Measurements from ENCODE around the gene LRRC4C. TPM values are rescaled to one million over a fixed set of nuclear protein-coding genes. Genes with fewer than 3 reads are reported as not detected.

Gene LRRC4C
- total and polyA plus RNA-seq, 2 donors (not counting 1 experiment from before 2014, with no cell fraction given) = under 0.01 to 0.02 TPM

DNA sequence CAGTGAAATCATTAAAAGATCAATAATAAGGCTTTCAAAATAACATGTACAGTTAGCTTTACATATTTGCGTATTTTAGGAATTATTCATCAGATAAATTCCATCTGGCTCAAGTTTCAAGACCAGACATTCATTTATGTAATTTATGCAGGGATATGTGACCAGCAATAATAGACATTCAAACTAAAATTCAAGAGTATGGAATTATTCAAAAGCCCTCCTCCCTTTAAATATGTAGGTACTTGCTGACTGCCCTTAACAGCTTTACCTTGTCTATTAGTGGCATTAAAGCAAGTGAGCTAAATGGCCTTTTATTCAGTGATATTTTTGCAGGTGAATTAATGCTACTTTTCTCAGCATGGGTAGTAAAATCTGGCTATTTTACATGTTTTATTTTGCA is 126.1 kb downstream of the LRRC4C start:
- Histone ChIP-seq H2AFZ (ENCODE audit: low read length) (no peak overlapping the region), H3K4me1 (ENCODE audit: control insufficient read depth, extremely low read depth, insufficient read depth, low read length) (no peaks in the 10 kb centered on the region), H4K20me1 (ENCODE audit: control insufficient read depth, extremely low read depth, insufficient read depth, low read length) (no peaks in the 10 kb centered on the region), H3K27me3 (ENCODE audit: control insufficient read depth, insufficient read depth, low read length) (no peaks in the 10 kb centered on the region), H3K79me2 (ENCODE audit: control insufficient read depth, insufficient read depth, low read length) (no peaks in the 10 kb centered on the region), H3K9ac (ENCODE audit: insufficient read depth, low read length) (no peak overlapping the region), H3K9me3 (ENCODE audit: control insufficient read depth, insufficient read depth, low read depth, low read length) (no peaks in the 10 kb centered on the region), H3K4me3 (replicated peaks in 1 of 4; ENCODE audit: control extremely low read depth in 1 of 4, insufficient read depth in 1 of 4, low read depth in 3 of 4, low read length in 4 of 4) (no peak overlapping the region), H3K4me2 (ENCODE audit: extremely low read depth, insufficient read depth, low read length) (no peak overlapping the region), H3K27ac (ENCODE audit: insufficient read depth, low read length) (no peak overlapping the region), H3K36me3 (ENCODE audit: control insufficient read depth, insufficient read depth, low read length) (no peaks in the 10 kb centered on the region)
- DNase-seq (ENCODE audit: low read depth in 2 of 2) = no peak
- TF ChIP-seq, protein P1, sequence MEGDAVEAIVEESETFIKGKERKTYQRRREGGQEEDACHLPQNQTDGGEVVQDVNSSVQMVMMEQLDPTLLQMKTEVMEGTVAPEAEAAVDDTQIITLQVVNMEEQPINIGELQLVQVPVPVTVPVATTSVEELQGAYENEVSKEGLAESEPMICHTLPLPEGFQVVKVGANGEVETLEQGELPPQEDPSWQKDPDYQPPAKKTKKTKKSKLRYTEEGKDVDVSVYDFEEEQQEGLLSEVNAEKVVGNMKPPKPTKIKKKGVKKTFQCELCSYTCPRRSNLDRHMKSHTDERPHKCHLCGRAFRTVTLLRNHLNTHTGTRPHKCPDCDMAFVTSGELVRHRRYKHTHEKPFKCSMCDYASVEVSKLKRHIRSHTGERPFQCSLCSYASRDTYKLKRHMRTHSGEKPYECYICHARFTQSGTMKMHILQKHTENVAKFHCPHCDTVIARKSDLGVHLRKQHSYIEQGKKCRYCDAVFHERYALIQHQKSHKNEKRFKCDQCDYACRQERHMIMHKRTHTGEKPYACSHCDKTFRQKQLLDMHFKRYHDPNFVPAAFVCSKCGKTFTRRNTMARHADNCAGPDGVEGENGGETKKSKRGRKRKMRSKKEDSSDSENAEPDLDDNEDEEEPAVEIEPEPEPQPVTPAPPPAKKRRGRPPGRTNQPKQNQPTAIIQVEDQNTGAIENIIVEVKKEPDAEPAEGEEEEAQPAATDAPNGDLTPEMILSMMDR (conservative IDR thresholded peaks at IDR 0.05 in 1 of 2, IDR thresholded peaks at IDR 0.05 in 1 of 2; ENCODE audit: low read depth in 1 of 2, low read length in 2 of 2) = no peak
- no peak for TF ChIP-seq EZH2 (IDR thresholded peaks at IDR 0.05; ENCODE audit: low read length, missing control alignments)

DNA sequence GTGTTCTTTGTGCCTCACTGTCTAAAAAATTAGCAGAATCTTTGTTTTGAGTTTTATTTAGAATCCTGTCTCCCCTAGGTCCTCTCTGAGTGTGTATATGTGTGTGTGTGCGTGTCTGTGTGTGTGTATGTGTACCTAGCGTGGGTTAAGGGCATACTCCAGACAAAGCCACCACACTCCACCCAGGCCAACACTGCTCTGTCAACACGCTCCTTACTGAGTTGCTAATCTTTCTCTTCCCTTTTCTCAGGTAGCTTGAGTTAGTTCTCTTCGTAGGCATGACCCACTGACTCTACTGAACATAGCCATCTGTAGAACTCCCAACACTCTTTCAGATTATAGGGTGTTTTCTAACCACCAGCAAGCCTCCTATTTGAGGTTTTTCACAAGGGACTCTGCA is 131.1 kb downstream of the LRRC4C start:
- H3K27ac ChIP-seq (ENCODE audit: insufficient read depth, low read length) = no peak overlapping the region
- no peak overlapping the region for H3K4me2 ChIP-seq (ENCODE audit: extremely low read depth, insufficient read depth, low read length)
- H3K4me3 ChIP-seq (replicated peaks in 1 of 4; ENCODE audit: control extremely low read depth in 1 of 4, insufficient read depth in 1 of 4, low read depth in 3 of 4, low read length in 4 of 4) = no peak overlapping the region
- DNase-seq (ENCODE audit: low read depth in 2 of 2) = no peak
- H3K36me3 ChIP-seq (ENCODE audit: control insufficient read depth, insufficient read depth, low read length) = no peaks in the 10 kb centered on the region
- no peak overlapping the region for H3K9ac ChIP-seq (ENCODE audit: insufficient read depth, low read length)
- no peaks in the 10 kb centered on the region for H3K79me2 ChIP-seq (ENCODE audit: control insufficient read depth, insufficient read depth, low read length)
- H3K27me3 ChIP-seq (ENCODE audit: control insufficient read depth, insufficient read depth, low read length) = no peaks in the 10 kb centered on the region
- TF ChIP-seq, protein P1 (conservative IDR thresholded peaks at IDR 0.05 in 1 of 2, IDR thresholded peaks at IDR 0.05 in 1 of 2; ENCODE audit: low read depth in 1 of 2, low read length in 2 of 2) = no peak
- H2AFZ ChIP-seq (ENCODE audit: low read length) = no peak overlapping the region
- H3K4me1 ChIP-seq (ENCODE audit: control insufficient read depth, extremely low read depth, insufficient read depth, low read length) = no peaks in the 10 kb centered on the region
- no peaks in the 10 kb centered on the region for H3K9me3 ChIP-seq (ENCODE audit: control insufficient read depth, insufficient read depth, low read depth, low read length)
- no peaks in the 10 kb centered on the region for H4K20me1 ChIP-seq (ENCODE audit: control insufficient read depth, extremely low read depth, insufficient read depth, low read length)

DNA sequence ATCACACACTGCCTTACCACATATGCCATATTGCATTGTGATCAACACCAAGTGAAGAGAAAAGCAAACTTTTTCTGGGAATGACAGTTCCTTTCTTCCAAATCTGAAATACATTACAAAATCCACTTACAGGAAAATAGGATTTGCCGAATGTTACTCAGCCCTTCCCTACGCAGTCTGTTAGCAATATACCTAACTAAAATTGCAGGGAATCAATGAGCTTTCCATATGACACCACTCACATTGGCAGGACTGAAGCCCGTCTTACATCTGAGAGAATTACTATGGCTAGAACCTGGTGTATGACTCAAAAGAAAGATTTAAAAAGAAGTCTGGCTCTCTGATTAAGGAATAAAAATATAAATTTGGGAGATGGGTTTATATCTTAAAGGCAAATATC is 136.0 kb downstream of the LRRC4C start:
- Histone ChIP-seq H3K9me3 (ENCODE audit: control insufficient read depth, insufficient read depth, low read depth, low read length) (no peaks in the 10 kb centered on the region), H3K27me3 (ENCODE audit: control insufficient read depth, insufficient read depth, low read length) (no peaks in the 10 kb centered on the region), H3K36me3 (ENCODE audit: control insufficient read depth, insufficient read depth, low read length) (no peaks in the 10 kb centered on the region), H3K27ac (ENCODE audit: insufficient read depth, low read length) (no peak overlapping the region), H3K4me3 (replicated peaks in 1 of 4; ENCODE audit: control extremely low read depth in 1 of 4, insufficient read depth in 1 of 4, low read depth in 3 of 4, low read length in 4 of 4) (no peak overlapping the region), H3K4me2 (ENCODE audit: extremely low read depth, insufficient read depth, low read length) (no peak overlapping the region), H2AFZ (ENCODE audit: low read length) (no peak overlapping the region), H3K79me2 (ENCODE audit: control insufficient read depth, insufficient read depth, low read length) (no peaks in the 10 kb centered on the region), H3K9ac (ENCODE audit: insufficient read depth, low read length) (no peak overlapping the region), H4K20me1 (ENCODE audit: control insufficient read depth, extremely low read depth, insufficient read depth, low read length) (no peaks in the 10 kb centered on the region), H3K4me1 (ENCODE audit: control insufficient read depth, extremely low read depth, insufficient read depth, low read length) (no peaks in the 10 kb centered on the region)
- TF ChIP-seq, protein P1 (conservative IDR thresholded peaks at IDR 0.05 in 1 of 2, IDR thresholded peaks at IDR 0.05 in 1 of 2; ENCODE audit: low read depth in 1 of 2, low read length in 2 of 2) = no peak
- no peak for TF ChIP-seq EZH2 (IDR thresholded peaks at IDR 0.05; ENCODE audit: low read length, missing control alignments)
- DNase-seq (ENCODE audit: low read depth in 2 of 2) = no peak

Measured in fibroblast of lung (primary cell).